Urinary bladder (tissue), 4 donors: ENCODE data around the gene HLA-A. TPM values are rescaled to one million over a fixed set of nuclear protein-coding genes. Genes with fewer than 3 reads are reported as not detected.
"Not testable (repeated sequence)": the region's sequence is repeated elsewhere in the genome, so short reads cannot be mapped to it uniquely, and the experiment has no call there.

Experiments used
- DNase-seq: peaks from one replicate; pipeline ENCODE4 v3.0.0-alpha.2; 2015; ENCODE audit errors: extremely low spot score
- H3K27ac ChIP-seq: one replicate; pipeline ENCODE4 v1.5.1; 2013; ENCODE audit warnings: low read depth, mild to moderate bottlenecking, moderate library complexity
- H3K36me3 ChIP-seq: one replicate; pipeline ENCODE4 v1.6.1; 2013; ENCODE audit warnings: mild to moderate bottlenecking, moderate library complexity; ENCODE audit not compliant: insufficient read depth
- H3K4me1 ChIP-seq: one replicate; pipeline ENCODE4 v1.6.1; 2013; ENCODE audit warnings: mild to moderate bottlenecking, moderate library complexity; ENCODE audit not compliant: insufficient read depth
- H3K4me3 ChIP-seq: one replicate; pipeline ENCODE4 v1.5.1; 2013; ENCODE audit warnings: low read depth, low read length
- WGBS: extraction: QIAGEN DNeasy Blood & Tissue Kit; methylation state at CpG from one replicate; pipeline ENCODE4 v1.1.7; 2013; 5-methylcytosine and 5-hydroxymethylcytosine counted together
- polyA plus RNA-seq: library from polyadenylated mRNA; stranded (reverse); fragments of 200-250 nt; gene quantifications from one replicate; pipeline ENCODE4 v1.2.3, GENCODE V29; 2013
- total RNA-seq: library from RNA; depleted of rRNA; stranded (reverse); fragments of >200 nt; gene quantifications from one replicate; pipeline ENCODE4 v1.2.3, GENCODE V29; 2014
- donor health status: healthy with polysubstance abuse.
- donor health status: healthy.

The HLA-A gene
- total and polyA plus RNA-seq, 2 donors: 85.1 to 962 TPM

DNA sequence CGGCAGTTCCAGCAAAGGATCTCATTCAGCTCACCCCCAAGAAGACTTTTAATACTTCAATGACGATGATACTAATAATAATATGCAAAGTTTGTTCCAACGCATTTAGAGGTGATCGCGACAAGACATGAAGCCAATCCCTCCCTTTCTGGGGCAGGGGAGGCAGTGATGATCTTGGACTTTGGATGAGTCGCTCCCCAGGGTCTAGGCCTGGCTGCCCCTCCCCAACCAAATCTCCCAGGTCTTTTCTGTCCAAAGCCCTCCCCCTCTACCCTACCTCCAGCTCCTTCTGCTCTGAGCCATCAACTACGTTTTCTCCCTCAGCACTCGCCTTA lies 33.9 kb downstream of the HLA-A start:
- WGBS: 18% methylated on average over 8 of the region's 8 CpGs
- H3K27ac ChIP-seq: no peak overlapping the region
- no peaks in the 10 kb centered on the region for H3K4me1 ChIP-seq
- peak overlapping the region; percentile 38 for H3K4me3 ChIP-seq
- no peak for DNase-seq
- H3K36me3 ChIP-seq: no peaks in the 10 kb centered on the region

DNA sequence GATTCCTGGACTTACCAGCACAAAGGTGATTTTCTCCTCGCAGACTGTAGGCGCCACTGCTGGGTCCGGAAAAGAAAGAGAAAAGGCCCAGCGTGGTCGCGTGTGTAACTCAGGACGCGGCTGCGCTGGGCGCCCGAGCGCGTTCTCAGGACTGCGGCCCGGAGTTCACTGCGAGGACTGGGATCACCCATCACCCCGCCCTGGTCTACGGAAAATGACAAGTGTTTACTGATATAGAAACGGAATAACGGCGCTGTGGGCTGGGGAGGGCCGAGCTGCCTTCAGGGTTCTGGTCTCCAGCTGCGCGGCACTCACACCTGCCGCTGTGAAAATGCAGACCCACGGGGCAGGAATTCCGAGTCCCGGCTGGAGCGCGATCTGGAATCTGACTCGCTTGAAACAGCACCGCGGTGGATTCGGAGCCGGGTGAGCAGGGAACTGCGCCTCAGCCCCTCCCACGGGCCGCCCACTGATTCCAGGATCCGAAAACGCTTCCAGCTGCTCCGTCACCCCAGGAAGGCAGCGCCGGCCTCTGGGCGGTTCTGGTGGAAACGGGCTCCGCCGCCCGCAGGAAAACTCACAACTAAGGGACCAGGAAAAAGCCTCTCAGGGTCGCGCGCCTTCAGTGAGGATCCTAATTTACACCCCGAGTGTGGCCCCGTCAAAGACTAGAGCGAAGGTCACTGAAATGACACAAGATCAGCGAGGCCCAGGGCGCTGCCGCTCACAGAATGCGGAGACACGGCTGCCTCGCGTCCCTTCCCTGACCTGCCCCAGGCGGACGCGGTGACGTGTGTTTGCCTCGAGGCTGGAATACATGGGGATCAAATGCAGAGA lies 34.5 kb downstream of the HLA-A start:
- peak overlapping the region; percentile 80 for H3K27ac ChIP-seq
- WGBS: under 1% methylated on average over 66 of the region's 66 CpGs
- H3K4me3 ChIP-seq: peak overlapping the region; percentile 38
- H3K4me1 ChIP-seq: no peaks in the 10 kb centered on the region
- no peaks in the 10 kb centered on the region for H3K36me3 ChIP-seq
- DNase-seq: peak; percentile 45

DNA sequence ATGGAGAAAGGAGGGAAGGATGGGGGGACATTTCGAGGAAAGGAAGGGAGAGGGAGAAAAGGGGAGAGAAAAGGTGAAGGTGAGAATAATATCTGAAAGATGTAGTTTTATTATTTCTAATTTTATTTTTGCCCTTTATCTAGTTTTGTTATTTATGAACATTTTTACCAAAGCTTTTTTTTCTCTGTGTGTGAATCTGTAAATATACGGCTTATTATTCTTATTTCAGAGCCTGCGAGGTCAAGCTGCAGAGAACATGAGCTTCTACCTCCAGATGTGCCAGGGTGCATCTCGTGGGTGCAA lies 35.0 kb downstream of the HLA-A start:
- Histone ChIP-seq H3K4me3 (peak overlapping the region; percentile 38), H3K36me3 (no peaks in the 10 kb centered on the region), H3K4me1 (no peaks in the 10 kb centered on the region), H3K27ac (peak overlapping the region; percentile 80)
- DNase-seq: no peak
- 58% methylated on average over 4 of the region's 4 CpGs for WGBS

DNA sequence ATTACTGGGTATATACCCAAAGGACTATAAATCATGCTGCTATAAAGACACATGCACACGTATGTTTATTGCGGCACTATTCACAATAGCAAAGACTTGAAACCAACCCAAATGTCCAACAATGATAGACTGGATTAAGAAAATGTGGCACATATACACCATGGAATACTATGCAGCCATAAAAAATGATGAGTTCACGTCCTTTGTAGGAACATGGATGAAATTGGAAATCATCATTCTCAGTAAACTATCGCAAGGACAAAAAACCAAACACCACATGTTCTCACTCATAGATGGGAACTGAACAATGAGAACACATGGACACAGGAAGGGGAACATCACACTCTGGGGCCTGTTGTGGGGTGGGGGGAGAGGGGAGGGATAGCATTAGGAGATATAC lies 37.7 kb downstream of the HLA-A start:
- not testable (repeated sequence) for DNase-seq, H3K4me3 ChIP-seq, H3K4me1 ChIP-seq, H3K36me3 ChIP-seq, H3K27ac ChIP-seq
- 75% methylated on average over 2 of the region's 4 CpGs for WGBS

DNA sequence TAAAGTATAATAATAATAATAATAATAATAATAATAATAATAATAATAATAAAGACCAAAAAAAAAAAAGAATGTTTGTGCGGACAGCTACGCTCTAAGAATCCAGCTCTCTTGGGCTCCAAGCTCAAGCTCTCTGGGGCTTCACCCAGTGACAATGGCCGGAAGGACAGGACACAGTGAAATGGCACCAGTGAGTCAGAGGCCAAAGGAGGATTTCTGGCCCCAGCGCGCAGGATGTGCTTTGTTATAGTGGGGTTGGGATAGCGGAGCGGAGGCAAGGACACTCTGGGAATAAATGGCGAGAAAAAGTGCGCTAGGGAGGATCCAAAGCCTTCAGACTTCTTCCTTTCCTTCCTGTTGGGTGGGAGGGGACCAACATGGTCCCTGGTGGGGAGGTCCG lies 38.2 kb downstream of the HLA-A start:
- H3K36me3 ChIP-seq: no peaks in the 10 kb centered on the region
- H3K27ac ChIP-seq: no peak overlapping the region
- H3K4me1 ChIP-seq: no peaks in the 10 kb centered on the region
- DNase-seq: no peak
- no peak overlapping the region for H3K4me3 ChIP-seq
- 86% methylated on average over 10 of the region's 10 CpGs for WGBS

DNA sequence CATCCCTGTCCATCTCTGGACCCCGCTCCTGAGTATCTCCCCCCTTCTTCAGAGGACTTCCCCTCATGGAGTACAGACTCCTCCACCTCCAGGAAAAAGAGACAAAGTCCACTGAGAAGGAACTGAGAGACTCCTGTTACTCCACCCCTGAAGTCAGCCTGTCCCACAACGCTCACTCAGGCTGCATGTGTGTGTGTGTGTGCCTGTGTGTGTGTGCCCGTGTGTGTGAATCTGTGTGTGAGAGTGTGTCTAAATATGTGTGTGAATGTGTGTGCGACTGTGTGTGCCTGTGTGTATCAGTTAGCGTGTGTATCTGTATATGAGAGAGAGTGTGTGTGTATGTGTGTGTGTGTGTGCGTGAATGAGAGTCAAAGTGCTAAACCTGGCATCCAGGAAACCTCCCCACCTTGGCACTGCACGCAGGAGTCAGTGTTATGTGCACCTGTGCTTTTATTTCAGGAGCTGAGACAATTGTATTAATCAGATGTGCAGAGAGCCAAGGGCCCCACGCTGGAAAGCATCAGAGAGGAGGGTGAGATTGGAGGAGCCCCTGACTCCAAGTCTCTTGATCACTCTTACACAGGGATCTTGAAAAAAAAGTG lies 39.0 kb downstream of the HLA-A start:
- Histone ChIP-seq H3K4me3 (no peak overlapping the region), H3K36me3 (no peaks in the 10 kb centered on the region), H3K4me1 (no peaks in the 10 kb centered on the region), H3K27ac (no peak overlapping the region)
- WGBS: 66% methylated on average over 8 of the region's 8 CpGs
- no peak for DNase-seq

DNA sequence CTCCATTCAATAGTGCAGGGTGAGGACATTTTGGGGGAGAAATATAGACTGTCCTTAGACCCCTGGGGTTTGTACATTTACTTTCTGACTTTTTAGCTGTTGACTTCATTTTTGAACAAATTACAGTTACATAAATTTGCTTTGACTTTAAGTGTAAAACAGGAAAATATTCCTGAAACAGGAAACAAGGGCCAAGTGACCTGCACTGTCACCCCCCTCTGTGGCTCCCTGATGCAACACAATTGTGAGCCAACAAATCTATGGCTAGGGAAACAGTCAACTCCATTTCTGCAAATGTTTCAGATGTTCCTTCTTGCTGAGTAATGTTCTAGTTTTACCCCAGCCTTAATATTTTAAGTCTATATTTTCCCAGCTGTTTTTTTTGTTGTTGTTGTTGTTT lies 39.8 kb downstream of the HLA-A start:
- Histone ChIP-seq H3K27ac (no peak overlapping the region), H3K4me3 (no peak overlapping the region), H3K36me3 (no peaks in the 10 kb centered on the region), H3K4me1 (no peaks in the 10 kb centered on the region)
- DNase-seq: no peak

DNA sequence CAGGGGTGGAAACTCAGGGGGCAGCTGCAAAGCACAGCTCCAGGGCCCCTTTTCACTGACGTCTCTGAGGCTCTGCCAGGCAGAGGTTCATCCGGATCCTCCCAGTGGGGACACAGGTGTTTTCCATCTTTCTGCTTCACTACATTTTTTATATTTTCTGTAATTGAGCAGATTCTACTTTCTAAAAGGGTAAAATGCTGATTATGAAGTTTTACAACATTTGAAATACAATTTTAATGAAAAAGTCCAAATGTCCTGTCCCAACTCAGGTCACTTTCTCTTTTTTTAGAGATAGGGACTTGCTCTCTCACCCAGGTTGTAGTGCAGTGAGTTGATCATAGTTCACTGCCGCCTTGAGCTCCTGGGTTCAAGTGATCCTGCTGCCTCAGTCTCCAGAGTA lies 41.9 kb downstream of the HLA-A start:
- H3K27ac ChIP-seq: no peak overlapping the region

DNA sequence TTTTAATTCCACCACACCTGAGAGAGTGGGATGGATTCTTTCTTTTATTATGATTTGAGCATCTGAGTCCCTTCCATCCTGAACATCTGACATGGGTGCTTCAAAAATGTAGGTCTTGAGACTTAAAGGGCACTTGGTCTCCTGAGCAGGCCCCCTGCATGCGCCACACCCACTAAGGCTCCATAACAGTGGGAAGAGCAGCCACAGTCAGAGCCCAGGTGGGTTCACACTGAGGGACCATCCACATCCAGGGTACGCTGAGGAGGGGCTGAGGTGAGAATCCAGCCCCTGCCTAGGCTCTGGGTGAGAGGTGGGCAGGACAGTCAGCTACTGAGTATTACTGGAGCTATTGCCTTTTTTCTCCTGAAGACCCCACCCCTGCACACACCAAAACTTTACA lies 42.7 kb downstream of the HLA-A start:
- H3K4me1 ChIP-seq: no peaks in the 10 kb centered on the region
- H3K4me3 ChIP-seq: no peak overlapping the region
- no peaks in the 10 kb centered on the region for H3K36me3 ChIP-seq
- WGBS: 72% methylated on average over 2 of the region's 2 CpGs
- DNase-seq: no peak
- H3K27ac ChIP-seq: no peak overlapping the region

More for the DNA sequence above, 41.9 kb downstream of the HLA-A start:
- Histone ChIP-seq H3K4me1 (no peaks in the 10 kb centered on the region), H3K4me3 (no peak overlapping the region), H3K36me3 (no peaks in the 10 kb centered on the region)
- DNase-seq: no peak
- WGBS: 33% methylated on average over 3 of the region's 3 CpGs

DNA sequence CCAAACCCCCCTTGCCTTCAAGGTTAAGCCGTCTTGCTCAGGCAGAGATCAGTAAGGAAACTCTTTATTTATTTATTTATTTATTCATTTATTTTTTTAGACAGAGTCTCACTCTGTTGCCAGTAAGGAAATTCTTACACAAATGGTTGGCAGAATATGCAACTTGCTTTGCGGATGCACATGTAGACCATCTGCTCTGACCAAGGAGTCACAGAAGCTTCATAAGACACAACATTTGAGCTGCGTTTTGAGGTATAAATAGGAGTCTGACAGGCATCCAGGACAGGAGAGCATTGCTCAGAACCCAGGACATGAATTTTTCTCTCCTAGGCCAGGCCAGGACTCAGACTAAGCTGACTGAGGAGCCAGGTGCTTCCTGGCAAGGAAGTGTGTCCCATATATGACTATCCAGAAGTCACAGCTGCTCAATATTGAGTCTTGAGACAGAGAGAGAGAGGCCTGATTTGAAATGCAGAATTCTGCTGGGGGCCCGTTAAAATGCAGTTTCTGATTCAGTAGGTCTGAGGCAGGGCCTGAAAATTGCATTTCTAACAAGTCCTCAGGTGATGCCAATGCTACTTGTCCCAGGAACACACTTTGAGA lies 43.9 kb downstream of the HLA-A start:
- 56% methylated on average over 4 of the region's 4 CpGs for WGBS
- no peaks in the 10 kb centered on the region for H3K4me1 ChIP-seq
- no peak overlapping the region for H3K27ac ChIP-seq
- no peak overlapping the region for H3K4me3 ChIP-seq
- no peak for DNase-seq
- H3K36me3 ChIP-seq: no peaks in the 10 kb centered on the region

DNA sequence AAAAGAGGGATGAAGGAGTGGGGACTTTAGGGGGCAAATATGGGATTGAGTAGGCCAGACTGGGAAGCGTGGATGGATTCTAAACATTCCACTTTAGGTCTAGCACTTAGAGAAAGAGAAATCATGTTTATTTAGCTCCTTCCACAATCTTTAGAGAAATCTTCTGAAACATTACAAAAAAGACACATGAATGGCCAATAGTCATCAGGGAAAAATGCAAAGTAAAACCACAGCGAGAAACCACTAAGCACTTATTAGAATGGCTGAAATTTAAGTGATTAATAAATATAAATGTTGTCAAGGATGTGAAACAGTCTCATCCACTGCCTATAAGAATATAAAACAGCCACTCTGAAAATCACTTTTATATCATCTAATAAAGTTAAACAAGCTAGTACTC lies 46.9 kb downstream of the HLA-A start:
- Histone ChIP-seq H3K36me3 (no peaks in the 10 kb centered on the region), H3K27ac (no peak overlapping the region), H3K4me1 (no peaks in the 10 kb centered on the region), H3K4me3 (no peak overlapping the region)
- no peak for DNase-seq
- WGBS: 77% methylated on average over 2 of the region's 2 CpGs

DNA sequence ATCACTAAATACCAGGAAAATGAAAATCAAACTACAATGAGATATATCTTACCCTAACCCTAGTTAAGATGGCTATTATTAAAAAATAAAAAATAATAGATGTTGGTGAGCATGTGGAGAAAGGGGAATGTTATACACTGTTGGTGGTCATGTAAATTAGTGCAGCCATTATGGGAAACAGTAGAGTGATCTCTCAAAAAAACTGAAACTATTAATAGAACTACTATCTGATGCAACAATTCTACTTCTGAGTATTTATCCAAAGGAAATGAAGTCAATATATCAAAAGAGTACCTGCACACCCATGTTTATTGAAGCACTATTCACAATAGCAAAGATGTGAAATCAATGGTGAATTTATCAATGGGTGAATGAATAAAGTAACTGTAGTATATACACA lies 48.6 kb downstream of the HLA-A start:
- H3K36me3 ChIP-seq: no peaks in the 10 kb centered on the region
- no peak for DNase-seq
- H3K4me3 ChIP-seq: no peak overlapping the region
- no peak overlapping the region for H3K27ac ChIP-seq
- H3K4me1 ChIP-seq: no peaks in the 10 kb centered on the region

DNA sequence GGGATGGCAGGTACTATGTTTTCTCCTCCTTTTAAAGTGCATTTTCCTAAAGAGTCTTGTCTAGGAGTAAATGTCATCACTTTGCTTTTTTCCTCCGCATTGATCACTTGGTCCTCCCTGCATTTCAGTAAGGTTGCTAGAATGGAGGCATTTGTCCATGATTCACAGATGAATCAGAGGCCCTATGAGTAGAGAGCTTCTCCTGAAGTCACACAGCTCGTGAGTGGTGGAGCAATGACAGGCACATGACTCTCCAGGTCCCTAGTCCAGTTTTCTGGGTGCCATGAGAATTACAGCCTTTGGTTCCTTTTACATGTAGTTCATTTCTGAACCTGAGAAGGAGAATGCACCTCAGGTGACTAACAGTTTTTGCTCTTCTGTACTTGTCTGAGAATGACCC lies 50.5 kb downstream of the HLA-A start:
- WGBS: 70% methylated on average over 2 of the region's 2 CpGs
- no peak for DNase-seq
- H3K36me3 ChIP-seq: no peaks in the 10 kb centered on the region

DNA sequence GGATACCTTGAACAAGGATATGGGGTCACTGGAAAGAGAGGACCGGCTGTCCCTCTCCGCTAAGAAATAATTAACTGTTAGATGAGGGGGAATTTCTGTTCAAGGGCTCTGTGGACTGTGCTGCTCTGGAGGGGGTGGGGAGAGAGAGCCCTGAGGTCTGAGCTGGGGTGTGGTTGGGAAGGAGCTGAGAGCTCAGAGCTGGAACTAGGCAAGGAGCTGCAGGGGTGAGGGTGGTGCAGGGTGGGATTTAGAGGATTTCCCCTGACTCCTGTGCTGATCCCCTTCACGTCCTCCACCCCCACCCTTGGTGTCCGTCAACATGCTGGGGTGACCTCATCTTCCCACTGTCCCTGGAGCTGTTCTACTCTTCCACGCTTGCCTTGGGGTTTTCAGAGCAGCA lies 52.5 kb downstream of the HLA-A start:
- WGBS: 72% methylated on average over 5 of the region's 5 CpGs

More for the DNA sequence above, 50.5 kb downstream of the HLA-A start:
- Histone ChIP-seq H3K27ac (no peak overlapping the region), H3K4me3 (no peak overlapping the region), H3K4me1 (no peaks in the 10 kb centered on the region)

More for the DNA sequence above, 52.5 kb downstream of the HLA-A start:
- Histone ChIP-seq H3K4me3 (no peak overlapping the region), H3K27ac (no peak overlapping the region), H3K4me1 (no peaks in the 10 kb centered on the region), H3K36me3 (no peaks in the 10 kb centered on the region)
- no peak for DNase-seq
